Gastroesophageal sphincter (tissue), 4 donors: ENCODE measurements around the gene KLHL20. TPM values are rescaled to one million over a fixed set of nuclear protein-coding genes. Genes with fewer than 3 reads are reported as not detected.
"Not testable (repeated sequence)": the region's sequence is repeated elsewhere in the genome, so short reads cannot be mapped to it uniquely, and the experiment has no call there.

Source experiments
- ATAC-seq: fragments of 150-250 bp; one replicate; pipeline ENCODE4 v1.9.1; 2016; ENCODE audit warnings: mild to moderate bottlenecking, moderate library complexity
- H3K27ac ChIP-seq, 4 donors: fragments of 200-600 bp; sonication (generic) in 3 of 4; 1 replicate in 3 of 4; 2 replicates in 1 of 4; pipeline ENCODE4 v1.5.1; 2016 to 2019
- H3K27me3 ChIP-seq: fragments of 200-600 bp; sonication (generic); one replicate; pipeline ENCODE4 v1.5.1; 2019
- H3K36me3 ChIP-seq, 2 donors: fragments of 200-600 bp; sonication (generic); one replicate each; pipeline ENCODE4 v1.5.1; 2019; ENCODE audit warnings: control low read depth in 1 of 2
- H3K4me1 ChIP-seq, 3 donors: fragments of 200-600 bp; sonication (generic); 1 replicate in 2 of 3; 2 replicates in 1 of 3; pipeline ENCODE4 v1.5.1; 2016 to 2019; ENCODE audit warnings: control low read depth in 2 of 3
- H3K4me3 ChIP-seq, 2 donors: fragments of 200-600 bp; sonication (generic); one replicate each; pipeline ENCODE4 v1.5.1; 2019; ENCODE audit warnings: mild to moderate bottlenecking in 1 of 2, moderate library complexity in 1 of 2
- H3K9me3 ChIP-seq, 3 donors: fragments of 200-600 bp; sonication (generic); one replicate each; pipeline ENCODE4 v1.5.1; 2017 to 2019; ENCODE audit warnings: control low read depth in 2 of 3
- CTCF ChIP-seq, 4 experiments: fragments of 200-600 bp in 2 of 4; fragments of 450-650 bp in 2 of 4; sonication (generic) in 1 of 4; IDR thresholded peaks; one replicate each; pipeline ENCODE4 v1.5.1; 2017 to 2019; ENCODE audit warnings: antibody characterized with exemption in 4 of 4, mild to moderate bottlenecking in 2 of 4, moderate library complexity in 2 of 4
- EP300 ChIP-seq: sonication (generic); formaldehyde crosslinking; IDR thresholded peaks from one replicate; pipeline ENCODE4 v1.6.1; 2017; ENCODE audit warnings: antibody characterized with exemption, mild to moderate bottlenecking
- POLR2A ChIP-seq, 2 donors: fragments of 450-650 bp; IDR thresholded peaks; one replicate each; pipeline ENCODE4 v1.6.1; 2017; ENCODE audit warnings: antibody characterized with exemption in 2 of 2, mild to moderate bottlenecking in 2 of 2, moderate library complexity in 1 of 2
- POLR2AphosphoS5 ChIP-seq: sonication (generic); formaldehyde crosslinking; IDR thresholded peaks from one replicate; pipeline ENCODE4 v1.6.1; 2017; ENCODE audit warnings: antibody characterized with exemption
- WGBS, 2 donors: methylation state at CpG; one replicate each; pipeline ENCODE4 v1.1.5; 2018; ENCODE audit warnings: low coverage in 1 of 2; 5-methylcytosine and 5-hydroxymethylcytosine counted together
- total RNA-seq, 4 donors: library from RNA; depleted of rRNA; stranded (reverse); fragments of >200 nt; gene quantifications; one replicate each; pipeline ENCODE4 v1.1.0, GENCODE V29; 2016

The KLHL20 gene
- total RNA-seq, 4 donors from 2014 or later = 22.0 to 49.7 (median 36.6) TPM

- Histone ChIP-seq H3K36me3 (peaks cover 0 to 20% of the 10 kb centered on the region in 2 donors), H3K9me3 (no peaks in the 10 kb centered on the region)
- ATAC-seq = no peak
Observed at GRCh38 chr1:173798078-173798477, 83.3 kb downstream of the KLHL20 start.

GRCh38 chr1:173799995-173800394 is 85.2 kb downstream of the KLHL20 start:
- not testable (repeated sequence) for H3K4me1 ChIP-seq, H3K27me3 ChIP-seq, H3K27ac ChIP-seq, H3K4me3 ChIP-seq, ATAC-seq, H3K9me3 ChIP-seq
- H3K36me3 ChIP-seq = peaks cover 0 to 25% of the 10 kb centered on the region in 2 donors
- 100% methylated on average over 1 of the region's 1 CpG for WGBS, 2 donors

More at GRCh38 chr1:173798078-173798477, 83.3 kb downstream of the KLHL20 start:
- Histone ChIP-seq H3K27me3 (no peaks in the 10 kb centered on the region), H3K4me3 (no peak overlapping the region), H3K27ac (no peak overlapping the region), H3K4me1 (no peaks in the 10 kb centered on the region)
- TF ChIP-seq POLR2A (IDR thresholded peaks at IDR 0.05) (no peak), EP300 (no peak), POLR2AphosphoS5 (no peak), CTCF (IDR thresholded peaks at IDR 0.05) (no peak)

GRCh38 chr1:173802961-173803360 is 88.2 kb downstream of the KLHL20 start:
- 89 to 94% methylated on average over 2 of the region's 2 CpGs for WGBS, 2 donors
- Histone ChIP-seq H3K36me3 (peaks cover 0 to 47% of the 10 kb centered on the region in 2 donors), H3K4me3 (no peak overlapping the region), H3K27ac (no peak overlapping the region), H3K4me1 (no peaks in the 10 kb centered on the region), H3K9me3 (no peaks in the 10 kb centered on the region), H3K27me3 (no peaks in the 10 kb centered on the region)
- ATAC-seq = no peak
- TF ChIP-seq POLR2A (IDR thresholded peaks at IDR 0.05) (no peak), EP300 (no peak), CTCF (IDR thresholded peaks at IDR 0.05) (no peak), POLR2AphosphoS5 (no peak)

- not testable (repeated sequence) for H3K4me3 ChIP-seq, H3K4me1 ChIP-seq, H3K27ac ChIP-seq, H3K9me3 ChIP-seq, ATAC-seq, H3K27me3 ChIP-seq
- 94 to 98% methylated on average over 5 of the region's 5 CpGs for WGBS, 2 donors
- H3K36me3 ChIP-seq = peaks cover 0 to 21% of the 10 kb centered on the region in 2 donors
Observed at GRCh38 chr1:173813654-173814053, 98.9 kb downstream of the KLHL20 start.

GRCh38 chr1:173818459-173818858 is 103.7 kb downstream of the KLHL20 start:
- Histone ChIP-seq H3K27ac (no peak overlapping the region), H3K27me3 (no peaks in the 10 kb centered on the region), H3K9me3 (no peaks in the 10 kb centered on the region), H3K4me3 (no peak overlapping the region), H3K4me1 (peaks cover 0 to 5% (median 5%) of the 10 kb centered on the region in 3 donors), H3K36me3 (peaks cover 0 to 5% of the 10 kb centered on the region in 2 donors)
- ATAC-seq = no peak
- WGBS, 2 donors = 76% methylated on average over 1 of the region's 1 CpG; no CpG with 5 or more reads in 1 of the 2 donors
- TF ChIP-seq CTCF (IDR thresholded peaks at IDR 0.05) = no peak

- H3K4me3 ChIP-seq = no peak overlapping the region
- ATAC-seq = no peak
- 81 to 95% methylated on average over 4 of the region's 4 CpGs for WGBS, 2 donors
- peaks cover 0 to 28% (median 9%) of the 10 kb centered on the region in 3 donors for H3K4me1 ChIP-seq
- no peaks in the 10 kb centered on the region for H3K9me3 ChIP-seq
- no peak overlapping the region for H3K27ac ChIP-seq
- peaks cover 0 to 5% of the 10 kb centered on the region in 2 donors for H3K36me3 ChIP-seq
- TF ChIP-seq CTCF (IDR thresholded peaks at IDR 0.05) = no peak
- TF ChIP-seq POLR2AphosphoS5 = no peak
- no peak for TF ChIP-seq POLR2A (IDR thresholded peaks at IDR 0.05)
- TF ChIP-seq EP300 = no peak
- no peaks in the 10 kb centered on the region for H3K27me3 ChIP-seq
Observed at GRCh38 chr1:173821680-173822079, 106.9 kb downstream of the KLHL20 start.
